GM18858 (cell line): ENCODE measurements around the gene DGKI.
"Not testable (repeated sequence)": the region's sequence is repeated elsewhere in the genome, so short reads cannot be mapped to it uniquely, and the experiment has no call there.

Source experiments
- ATAC-seq: cut with Tn5 transposase; IDR thresholded peaks from one replicate; pipeline ENCODE4 v1.9.1; 2021; ENCODE audit not compliant: unreplicated experiment

DGKI gene

DNA sequence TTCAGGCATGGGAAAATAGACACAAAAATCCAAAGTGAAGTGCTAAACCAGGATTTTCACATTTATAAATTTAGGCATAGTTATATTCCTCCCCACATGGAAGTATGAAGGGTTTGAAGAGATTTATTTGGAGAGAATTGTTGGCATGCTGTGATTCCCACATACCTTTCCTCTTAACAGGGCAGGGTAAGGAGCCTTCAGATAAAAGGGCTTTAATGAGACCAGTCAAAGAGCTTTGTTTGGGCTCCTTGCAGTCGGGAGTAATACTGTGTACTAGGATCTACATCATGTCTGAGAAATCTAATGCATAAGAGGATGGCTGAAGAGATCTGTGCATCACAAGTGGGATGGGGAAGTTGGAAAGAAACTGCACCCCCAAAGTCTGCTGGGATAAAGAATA lies 362.4 kb downstream of the DGKI start:
- no peak for ATAC-seq

DNA sequence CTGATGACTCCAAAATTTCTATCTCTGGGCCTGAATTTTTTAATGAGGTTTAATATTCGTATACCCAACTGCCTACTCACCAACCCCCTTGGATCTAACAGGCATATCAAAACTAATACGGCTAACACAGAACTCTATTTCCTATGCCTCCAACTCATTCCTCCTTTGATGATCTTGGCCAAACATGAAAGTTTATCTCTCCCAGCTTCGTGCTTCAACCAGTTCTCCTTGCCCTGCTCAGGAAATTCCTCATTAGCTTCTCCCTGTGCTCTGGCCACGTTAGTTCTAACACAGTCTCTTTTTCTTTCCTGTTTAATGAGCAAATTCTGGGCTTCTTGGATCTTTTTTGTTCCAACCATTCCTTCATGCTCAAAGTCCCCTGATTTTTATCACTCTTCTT lies 364.3 kb downstream of the DGKI start:
- no peak for ATAC-seq

DNA sequence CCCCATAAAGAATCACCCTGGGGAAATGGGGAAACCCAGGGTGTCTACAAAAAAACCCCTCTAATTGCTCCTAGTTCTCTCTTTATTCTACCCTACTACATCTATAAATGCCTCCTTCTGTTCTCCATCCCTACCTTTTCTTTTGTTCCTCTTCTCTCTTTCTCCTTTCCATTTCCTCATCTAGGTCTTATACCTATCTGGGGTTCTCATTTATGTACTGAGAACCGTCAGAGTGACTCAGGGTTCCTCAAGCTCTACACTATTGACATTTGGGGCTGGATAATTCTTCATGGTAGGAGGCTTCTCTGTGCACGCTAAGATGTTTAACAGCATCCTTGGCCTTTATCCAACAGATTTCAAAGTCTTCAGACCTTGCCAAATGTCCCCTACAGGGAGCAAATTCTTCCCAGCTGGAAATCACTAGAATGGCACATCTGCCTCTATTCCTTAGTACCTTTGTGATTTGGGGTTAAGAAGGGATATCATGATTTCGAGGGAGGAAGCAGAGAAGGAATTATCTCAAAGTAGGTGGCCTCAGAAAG lies 365.9 kb downstream of the DGKI start:
- ATAC-seq, result no peak

DNA sequence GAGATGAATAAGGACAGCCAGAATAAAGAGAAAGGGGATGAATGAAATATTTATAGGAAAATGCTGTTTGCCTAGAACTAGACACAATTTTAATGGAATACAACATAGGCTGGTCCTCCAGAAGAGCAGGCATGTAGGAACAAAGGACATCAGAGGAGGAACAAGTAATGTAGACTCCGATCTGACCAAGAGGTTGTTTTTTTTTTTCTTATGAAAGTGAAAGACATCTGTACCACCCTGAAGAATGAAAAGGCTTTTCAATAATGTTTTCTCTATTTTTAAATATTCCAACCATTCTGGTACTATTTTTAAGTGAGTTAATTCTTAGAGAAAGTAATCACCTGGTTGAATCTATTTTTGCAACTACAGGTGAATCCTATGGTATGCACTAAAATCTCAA lies 366.4 kb downstream of the DGKI start:
- no peak for ATAC-seq

DNA sequence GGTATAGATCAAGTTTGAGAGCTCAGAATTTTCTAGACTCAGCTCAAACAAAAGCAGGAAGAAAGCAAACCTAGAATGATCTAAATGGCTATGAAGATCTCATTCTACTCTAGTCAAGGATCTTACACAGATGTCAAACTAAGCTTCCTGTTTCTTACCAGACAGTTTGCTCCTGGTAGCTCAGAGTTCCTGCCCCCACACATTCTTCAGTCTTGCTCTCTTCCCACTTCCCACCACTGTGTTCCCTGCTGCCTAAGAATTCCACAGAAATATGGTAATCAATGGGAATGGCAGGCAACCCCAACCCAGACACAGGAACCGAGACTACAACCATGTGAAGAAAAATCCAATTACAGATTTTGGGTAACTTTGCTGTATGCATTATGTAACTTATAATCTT lies 369.8 kb downstream of the DGKI start:
- no peak for ATAC-seq

DNA sequence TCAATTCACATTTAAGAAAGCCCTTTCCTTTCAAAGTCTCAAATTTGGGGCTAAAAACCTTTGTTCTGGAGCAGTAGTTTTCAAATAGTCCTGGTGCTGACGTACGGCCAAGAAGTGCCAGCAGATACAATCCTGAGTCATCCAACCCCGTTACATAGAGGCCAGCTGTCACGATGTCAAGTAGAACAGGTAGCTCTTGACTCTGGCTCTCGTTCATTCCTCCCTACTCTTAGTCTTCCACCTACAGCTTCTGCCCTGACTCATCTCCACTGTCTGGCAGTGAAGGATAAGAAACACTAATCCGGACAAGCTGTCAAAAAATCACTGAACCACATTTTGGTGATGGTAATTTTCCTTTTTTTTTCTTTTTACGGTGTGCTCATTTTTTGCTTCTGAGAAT lies 370.8 kb downstream of the DGKI start:
- ATAC-seq, result no peak

DNA sequence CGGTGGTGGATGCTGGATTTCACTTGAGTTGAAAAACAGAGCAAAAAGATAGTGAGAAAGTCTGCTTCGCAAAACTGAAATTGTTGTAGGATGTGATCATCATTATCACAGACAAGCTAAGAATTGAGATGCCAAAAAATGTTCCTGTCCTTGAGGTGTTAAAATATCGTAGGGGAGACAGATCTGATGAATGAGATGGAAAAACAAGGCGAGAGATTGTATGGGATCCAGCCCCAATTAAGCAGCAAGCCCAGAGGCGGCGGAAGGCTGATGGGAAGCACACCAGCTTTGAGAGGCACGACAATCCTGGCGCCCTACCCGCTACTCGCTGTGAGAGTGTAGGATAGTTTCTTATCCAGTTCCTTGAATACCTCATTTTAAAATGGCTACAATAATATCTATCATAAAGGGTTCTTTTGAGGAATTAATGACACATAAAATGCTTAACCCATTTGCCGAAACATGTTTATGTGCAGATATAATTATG lies 372.2 kb downstream of the DGKI start:
- no peak for ATAC-seq

DNA sequence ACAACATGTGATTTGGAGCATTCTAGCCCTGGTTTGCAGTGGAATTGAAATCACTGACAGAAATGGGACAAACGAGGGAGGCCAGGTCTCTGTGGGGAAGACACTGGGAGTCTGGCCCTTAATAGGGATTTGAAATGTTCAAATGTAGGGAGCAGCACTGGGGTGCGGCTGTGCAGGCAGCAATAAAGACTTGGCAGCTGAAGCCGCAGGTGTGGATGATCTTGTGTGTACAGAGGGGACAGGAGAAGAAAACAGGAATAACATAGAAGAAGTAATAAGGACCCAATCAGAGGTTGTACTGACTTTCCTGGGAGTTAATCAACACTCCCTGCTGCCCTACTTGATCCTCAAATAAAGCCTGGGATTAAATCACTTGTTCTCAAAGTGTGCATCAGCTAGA lies 375.6 kb downstream of the DGKI start:
- no peak for ATAC-seq

DNA sequence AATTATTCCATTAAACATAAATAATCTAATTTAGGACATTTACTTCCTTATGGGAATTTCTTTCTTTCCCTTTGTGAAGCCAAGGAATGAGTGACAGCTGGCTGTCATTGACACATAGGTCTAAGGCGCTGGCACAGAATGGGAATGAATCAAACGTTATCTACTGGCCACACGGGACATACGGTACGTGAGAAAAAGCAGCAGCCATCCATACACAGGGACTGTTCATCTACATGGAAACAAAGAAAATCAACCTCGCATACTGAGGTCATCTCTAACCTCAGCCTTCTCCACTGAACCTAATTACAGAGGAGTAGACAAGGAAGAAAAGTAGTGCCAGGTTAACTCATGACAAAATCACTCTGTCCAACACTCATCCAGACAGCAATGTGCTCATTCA lies 376.9 kb downstream of the DGKI start:
- ATAC-seq, result no peak

DNA sequence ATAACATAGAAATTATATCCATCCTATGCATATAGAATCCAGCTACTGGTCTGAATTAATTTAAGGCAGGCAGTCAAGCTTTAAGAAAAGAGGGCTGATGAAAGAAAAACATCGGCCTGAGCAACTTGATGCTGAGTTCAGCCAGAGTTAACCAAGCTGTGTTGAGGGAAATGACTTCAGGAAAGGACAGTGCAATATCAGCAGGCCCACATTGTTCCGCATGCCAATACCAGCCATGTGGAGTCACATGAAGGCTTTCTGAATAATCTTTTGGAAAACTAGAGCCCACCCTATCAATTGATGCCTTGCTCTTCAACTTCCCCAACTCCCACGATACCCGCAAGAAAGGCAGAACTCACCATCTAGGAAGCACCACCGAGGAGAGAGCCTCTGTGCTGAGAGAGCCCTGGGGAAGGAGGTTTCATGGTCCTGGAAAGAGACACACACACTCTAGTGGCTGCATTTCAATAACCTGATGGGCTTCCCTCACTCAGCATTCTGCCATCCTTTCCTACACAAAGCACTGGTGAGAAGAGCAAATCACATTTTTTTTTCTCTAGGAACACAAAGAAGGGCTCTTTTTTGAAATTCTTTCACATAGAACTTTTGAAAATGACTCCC lies 377.5 kb downstream of the DGKI start:
- no peak for ATAC-seq

DNA sequence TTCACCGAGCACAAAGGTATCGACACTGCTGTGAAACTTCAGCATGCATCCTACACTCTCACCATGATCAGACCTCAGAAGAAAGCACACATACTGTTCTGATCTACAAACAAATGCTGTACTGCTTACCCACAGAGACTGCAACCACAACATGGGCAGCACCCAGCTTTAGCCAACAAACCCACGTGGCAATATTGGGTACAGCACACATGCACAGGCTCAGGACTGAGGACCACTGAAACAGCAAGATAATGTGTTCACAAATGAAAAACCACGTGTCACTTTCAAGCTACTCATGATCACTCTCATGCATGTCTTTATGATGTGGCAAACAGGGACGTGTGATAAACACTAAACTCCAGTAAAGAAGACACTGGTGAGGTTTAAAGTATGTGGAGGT lies 383.9 kb downstream of the DGKI start:
- ATAC-seq, result no peak

DNA sequence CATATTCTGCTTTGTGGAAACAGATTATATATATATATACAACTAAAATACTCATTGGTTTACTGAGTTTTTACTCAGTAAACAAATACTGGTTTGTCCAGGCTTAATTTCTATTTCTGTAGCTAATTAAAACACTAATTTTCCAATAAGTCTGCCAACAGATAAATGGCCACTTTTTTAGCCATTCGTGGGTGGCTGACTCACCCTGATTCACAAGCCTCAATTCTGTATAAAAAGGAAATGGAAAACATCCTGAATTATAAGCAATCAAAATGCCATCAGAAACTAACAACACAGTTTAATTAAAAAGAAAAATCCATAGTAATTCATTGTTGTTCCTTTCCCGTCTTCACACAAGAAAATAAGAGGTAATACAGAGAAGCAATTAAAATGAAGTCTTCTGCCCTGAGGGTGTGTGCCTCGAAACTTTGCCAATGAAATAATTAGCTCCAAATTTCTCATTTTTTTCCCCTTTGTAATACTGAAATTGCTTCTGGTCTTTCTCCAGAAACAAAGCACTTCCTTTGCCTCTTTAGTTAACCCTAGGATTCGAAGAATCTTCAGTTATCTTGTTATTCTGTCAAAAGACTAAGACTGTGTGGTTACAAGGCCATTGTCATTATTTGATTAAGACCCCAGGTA lies 384.6 kb downstream of the DGKI start:
- ATAC-seq, result no peak

DNA sequence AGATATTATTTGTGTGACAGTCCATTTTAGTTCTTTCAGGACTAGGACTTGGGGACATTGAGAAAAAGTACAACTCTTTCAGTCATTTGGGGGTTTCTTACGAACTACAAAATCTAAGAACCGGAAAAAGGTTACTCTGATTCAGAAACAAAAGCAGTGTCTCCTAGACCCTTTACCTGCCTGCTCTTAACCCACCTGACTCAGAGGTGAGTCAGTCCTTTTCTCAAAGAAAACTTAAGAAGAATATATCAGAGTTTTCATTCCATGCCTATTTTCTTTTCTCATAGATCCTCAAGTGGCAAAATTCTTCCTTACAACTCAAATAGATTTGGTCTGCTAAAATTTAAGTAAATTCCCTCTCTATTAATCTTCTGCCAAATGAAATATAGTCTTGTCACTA lies 388.4 kb downstream of the DGKI start:
- no peak for ATAC-seq

DNA sequence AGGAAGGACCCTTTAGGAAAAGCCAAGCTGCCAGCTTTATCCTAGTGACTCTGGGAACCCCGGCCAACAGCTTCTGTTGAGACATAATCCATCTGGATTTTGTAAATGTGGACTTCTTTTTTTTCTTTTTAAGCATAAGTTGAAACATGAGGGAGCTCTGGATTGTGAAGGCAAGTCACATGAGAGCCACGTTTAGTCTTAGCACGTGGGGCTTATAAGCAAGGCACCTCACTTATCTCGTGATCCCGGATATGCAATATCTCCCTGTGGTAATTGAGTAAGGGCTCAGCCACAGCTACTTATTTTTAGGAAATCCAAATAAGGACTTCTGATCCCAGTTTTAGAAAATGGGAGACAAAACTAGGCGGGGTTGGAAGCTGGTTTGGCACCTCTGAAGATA lies 392.0 kb downstream of the DGKI start:
- ATAC-seq, result no peak

DNA sequence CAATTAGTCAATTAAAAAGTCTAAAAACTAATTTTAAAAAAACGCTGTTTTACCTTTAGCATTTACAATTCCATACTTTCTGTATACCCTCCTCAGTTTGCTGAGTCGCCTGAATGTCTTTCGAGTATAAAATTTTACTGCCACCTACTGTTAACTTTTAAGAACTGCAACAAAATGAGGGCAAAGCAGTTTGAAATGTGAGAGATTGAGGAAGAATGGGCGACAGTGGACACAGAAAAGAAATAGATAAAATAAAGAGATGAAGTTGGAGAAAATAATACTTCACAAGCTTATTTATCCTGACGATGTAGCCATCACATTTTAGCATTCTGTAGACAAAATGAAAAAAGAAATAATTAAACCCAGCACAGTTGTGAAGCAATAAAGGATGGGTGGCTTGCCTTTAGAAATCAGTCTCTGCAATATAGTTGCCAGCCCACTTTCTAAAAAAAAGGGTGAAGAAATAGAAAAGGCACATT lies 392.5 kb downstream of the DGKI start:
- no peak for ATAC-seq

DNA sequence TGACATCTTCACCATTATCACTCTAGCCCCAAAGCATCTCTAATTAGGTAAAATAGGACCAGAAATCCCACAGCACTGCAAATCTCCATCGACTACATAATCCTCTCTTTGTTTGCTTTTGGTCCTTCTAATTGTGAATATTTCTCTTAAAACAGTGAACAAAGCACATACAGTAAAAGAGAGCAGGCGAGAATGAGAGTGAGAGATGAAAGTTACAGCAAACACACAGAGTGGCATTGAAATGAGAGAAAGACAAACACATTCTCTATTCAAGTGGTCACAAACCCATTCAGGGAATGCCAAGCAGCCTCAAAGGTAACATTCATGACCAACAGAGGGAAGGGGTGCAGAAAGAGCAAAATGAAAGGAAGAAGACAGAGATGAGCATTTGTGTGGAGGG lies 393.4 kb downstream of the DGKI start:
- no peak for ATAC-seq

DNA sequence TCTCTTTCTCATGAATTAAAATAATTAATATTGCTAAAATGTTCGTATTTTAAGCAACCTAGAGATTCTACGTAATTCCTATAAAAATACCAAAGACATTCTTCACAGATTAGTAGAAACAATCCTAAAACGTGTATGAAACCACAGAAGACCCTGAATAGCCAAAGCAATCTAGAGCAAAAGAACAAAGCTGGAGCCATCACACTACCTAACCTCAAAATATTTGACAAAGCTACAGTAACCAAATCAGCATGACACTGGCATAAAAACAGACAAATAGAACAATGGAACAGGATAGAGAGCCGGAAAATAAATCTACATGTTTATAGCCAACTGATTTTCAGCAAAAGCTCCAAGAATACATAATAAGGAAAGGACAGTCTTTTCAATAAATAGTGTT lies 397.8 kb downstream of the DGKI start:
- ATAC-seq, result no peak

DNA sequence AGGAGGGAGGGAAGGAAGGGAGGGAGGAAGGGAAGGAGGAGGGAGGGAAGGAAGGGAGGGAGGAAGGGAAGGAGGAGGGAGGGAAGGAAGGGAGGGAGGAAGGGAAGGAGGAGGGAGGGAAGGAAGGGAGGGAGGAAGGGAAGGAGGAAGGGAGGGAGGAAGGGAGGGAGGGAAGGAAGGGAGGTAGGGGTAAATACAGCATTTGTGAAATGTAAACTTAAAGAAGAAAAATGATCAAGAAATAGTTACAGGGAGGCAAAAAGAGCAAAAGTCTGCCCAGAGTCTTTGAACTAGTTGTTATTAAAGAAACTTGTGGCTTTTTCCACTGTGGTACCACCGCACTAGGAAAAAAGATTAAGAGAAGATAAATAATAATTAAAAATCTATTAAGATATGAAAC lies 398.2 kb downstream of the DGKI start:
- ATAC-seq, result not testable (repeated sequence)

DNA sequence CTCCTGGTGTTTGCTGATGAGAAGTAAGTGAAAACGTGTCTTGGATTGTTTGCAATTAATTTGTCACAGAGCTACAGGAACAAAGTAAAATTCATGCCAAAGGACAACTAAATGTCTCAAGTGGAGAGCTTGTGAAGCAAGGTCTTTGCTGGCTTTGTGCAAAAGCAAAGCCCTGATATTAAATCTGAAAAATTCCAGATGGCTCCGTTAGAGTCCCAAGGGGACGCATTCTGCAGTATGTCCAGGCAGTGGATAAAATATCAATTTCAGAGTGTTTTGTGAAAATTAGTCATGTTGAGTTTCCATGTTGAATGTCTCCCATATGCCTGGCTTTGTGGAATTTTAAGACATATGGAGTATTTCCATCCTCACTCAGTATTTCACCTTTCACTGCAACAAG lies 400.7 kb downstream of the DGKI start:
- ATAC-seq, result no peak

DNA sequence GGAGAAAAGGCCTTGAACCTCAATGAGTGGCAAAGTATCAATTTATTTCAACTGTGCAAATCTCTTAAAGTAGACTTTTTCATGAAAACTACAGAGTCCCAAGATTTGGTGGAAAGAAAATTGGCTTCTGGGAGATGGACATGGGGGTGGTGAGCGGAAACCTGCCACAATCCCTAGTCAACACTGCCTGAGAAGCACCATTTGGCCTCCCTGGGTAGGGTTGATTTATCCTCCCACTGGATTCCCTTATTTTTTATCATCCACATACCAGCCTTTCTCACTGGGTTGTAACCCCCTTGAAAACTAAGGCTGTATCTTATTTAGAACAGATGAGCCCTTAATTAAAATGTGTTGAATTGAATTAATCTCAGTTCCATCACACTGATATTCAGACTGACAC lies 401.5 kb downstream of the DGKI start:
- no peak for ATAC-seq

DNA sequence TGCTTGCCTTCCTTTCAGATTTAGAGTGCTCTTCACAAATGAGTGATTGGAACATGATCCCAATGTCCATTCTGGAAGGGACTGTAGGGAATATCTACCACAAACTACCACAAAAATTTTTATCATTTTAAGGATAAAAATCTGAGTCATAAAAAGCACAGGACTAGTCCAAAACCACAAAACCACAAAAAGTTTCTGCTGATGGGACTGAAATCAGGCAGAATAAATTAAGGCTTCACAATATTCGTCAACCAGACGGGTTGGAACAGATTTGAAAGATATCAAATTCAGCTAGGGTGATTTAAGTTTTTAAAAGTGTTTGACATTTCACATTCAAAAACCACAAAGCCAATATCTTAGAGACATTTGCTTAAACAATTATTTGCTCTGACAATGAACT lies 403.2 kb downstream of the DGKI start:
- no peak for ATAC-seq

DNA sequence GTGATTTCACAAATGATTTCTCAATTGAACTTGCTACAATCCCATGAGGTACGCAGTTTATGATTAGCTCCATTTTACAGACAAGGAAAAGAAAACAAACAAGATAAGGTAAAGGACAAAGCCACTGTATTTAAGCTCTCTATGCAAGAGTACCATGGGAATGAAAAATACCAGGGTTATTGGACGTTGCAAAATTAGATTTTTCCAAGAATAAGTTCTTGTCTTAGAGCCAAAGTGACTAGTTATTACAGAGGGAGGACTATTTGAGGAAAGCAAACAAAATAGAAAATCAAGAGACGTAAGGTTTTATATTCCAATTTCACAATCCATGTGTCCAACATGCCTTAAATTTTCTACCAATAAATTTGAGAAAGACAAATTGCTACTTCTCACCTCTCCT lies 405.3 kb downstream of the DGKI start:
- no peak for ATAC-seq
